ENCODE data around the gene AOX1. TPM values are rescaled to one million over a fixed set of nuclear protein-coding genes. Genes with fewer than 3 reads are reported as not detected.

Gene AOX1
- total RNA-seq, 1 experiment from 2014 or later: 3.5 TPM

- Histone ChIP-seq H2BK15ac (ENCODE audit: low read depth, low read length) (no peak overlapping the region), H2BK12ac (ENCODE audit: insufficient read length, low read depth, low read length) (no peak overlapping the region), H2AFZ (ENCODE audit: low read length) (no peak overlapping the region), H3K27ac (ENCODE audit: insufficient read length, low read depth, low read length) (no peak overlapping the region), H4K91ac (ENCODE audit: insufficient read length, low read depth, low read length) (no peak overlapping the region), H3K4ac (ENCODE audit: low read depth, low read length) (no peak overlapping the region), H3K9ac (ENCODE audit: extremely low read depth, insufficient read length, low read length) (no peak overlapping the region), H3K4me1 (ENCODE audit: insufficient read depth, low read length) (no peaks in the 10 kb centered on the region), H3K18ac (ENCODE audit: insufficient read length, low read depth, low read length) (no peak overlapping the region), H3K27me3 (ENCODE audit: insufficient read depth, low read length) (no peaks in the 10 kb centered on the region), H3K14ac (ENCODE audit: insufficient read depth, low read length) (no peak overlapping the region), H3K79me2 (ENCODE audit: insufficient read depth, low read length) (no peaks in the 10 kb centered on the region), H3T11ph (ENCODE audit: low read length) (no peak overlapping the region), H4K5ac (ENCODE audit: insufficient read length, low read depth, low read length) (no peak overlapping the region), H3K23me2 (ENCODE audit: insufficient read length, low read depth, low read length, poor library complexity, severe bottlenecking) (no peaks in the 10 kb centered on the region), H2BK5ac (ENCODE audit: insufficient read length, low read length) (no peak overlapping the region), H3K23ac (ENCODE audit: insufficient read length, low read depth, low read length) (no peak overlapping the region), H3K4me2 (ENCODE audit: insufficient read depth, insufficient read length, low read length) (no peak overlapping the region), H4K8ac (replicated peaks; ENCODE audit: insufficient read length, low read depth, low read length) (no peak overlapping the region), H4K20me1 (ENCODE audit: control insufficient read depth, insufficient read depth, insufficient read length) (no peaks in the 10 kb centered on the region), H2AK5ac (ENCODE audit: insufficient read length, low read length) (no peak overlapping the region), H3K9me3 (ENCODE audit: control insufficient read depth, low read depth, low read length) (no peaks in the 10 kb centered on the region), H3K56ac (ENCODE audit: insufficient read length, low read depth, low read length) (no peak overlapping the region), H3K79me1 (ENCODE audit: insufficient read depth, low read depth, low read length, poor library complexity, severe bottlenecking) (no peaks in the 10 kb centered on the region), H2BK120ac (ENCODE audit: low read depth, low read length, poor library complexity, severe bottlenecking) (no peak overlapping the region), H2BK20ac (ENCODE audit: low read depth, low read length, poor library complexity, severe bottlenecking) (no peak overlapping the region)
- TF ChIP-seq, protein P1, sequence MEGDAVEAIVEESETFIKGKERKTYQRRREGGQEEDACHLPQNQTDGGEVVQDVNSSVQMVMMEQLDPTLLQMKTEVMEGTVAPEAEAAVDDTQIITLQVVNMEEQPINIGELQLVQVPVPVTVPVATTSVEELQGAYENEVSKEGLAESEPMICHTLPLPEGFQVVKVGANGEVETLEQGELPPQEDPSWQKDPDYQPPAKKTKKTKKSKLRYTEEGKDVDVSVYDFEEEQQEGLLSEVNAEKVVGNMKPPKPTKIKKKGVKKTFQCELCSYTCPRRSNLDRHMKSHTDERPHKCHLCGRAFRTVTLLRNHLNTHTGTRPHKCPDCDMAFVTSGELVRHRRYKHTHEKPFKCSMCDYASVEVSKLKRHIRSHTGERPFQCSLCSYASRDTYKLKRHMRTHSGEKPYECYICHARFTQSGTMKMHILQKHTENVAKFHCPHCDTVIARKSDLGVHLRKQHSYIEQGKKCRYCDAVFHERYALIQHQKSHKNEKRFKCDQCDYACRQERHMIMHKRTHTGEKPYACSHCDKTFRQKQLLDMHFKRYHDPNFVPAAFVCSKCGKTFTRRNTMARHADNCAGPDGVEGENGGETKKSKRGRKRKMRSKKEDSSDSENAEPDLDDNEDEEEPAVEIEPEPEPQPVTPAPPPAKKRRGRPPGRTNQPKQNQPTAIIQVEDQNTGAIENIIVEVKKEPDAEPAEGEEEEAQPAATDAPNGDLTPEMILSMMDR (conservative IDR thresholded peaks at IDR 0.05): no peak
- no peak overlapping the region for H3K27ac Mint-ChIP-seq
- peaks cover 0 to 5% of the 10 kb centered on the region in 2 experiments; a peak in 1 of 5 replicates for H3K9me3 Mint-ChIP-seq
- no CpG with 5 or more reads among the region's 3 CpGs for WGBS (ENCODE audit: extremely low coverage, insufficient read length, low lambda C conversion rate)
- H3K4me1 Mint-ChIP-seq: no peaks in the 10 kb centered on the region
- no peak overlapping the region for H3K4me3 Mint-ChIP-seq
- no peaks in the 10 kb centered on the region for H3K27me3 Mint-ChIP-seq (ENCODE audit: low read depth)
- no peak for DNase-seq
- peaks cover 0 to 17% (median 15%) of the 10 kb centered on the region in 3 experiments; a peak in 3 of 7 replicates for H3K36me3 Mint-ChIP-seq (ENCODE audit: insufficient read depth in 1 of 3, low read depth in 3 of 3)
Measured at GRCh38 chr2:200608341-200609027, 22.7 kb downstream of the AOX1 start.

Measured in H9 (cell line).